Measurements from ENCODE around the gene CENPX. TPM values are rescaled to one million over a fixed set of nuclear protein-coding genes. Genes with fewer than 3 reads are reported as not detected.

Gene CENPX
- total and polyA plus RNA-seq, 5 donors from 2014 or later, result 31.4 to 66.4 (median 64.9) TPM

DNA sequence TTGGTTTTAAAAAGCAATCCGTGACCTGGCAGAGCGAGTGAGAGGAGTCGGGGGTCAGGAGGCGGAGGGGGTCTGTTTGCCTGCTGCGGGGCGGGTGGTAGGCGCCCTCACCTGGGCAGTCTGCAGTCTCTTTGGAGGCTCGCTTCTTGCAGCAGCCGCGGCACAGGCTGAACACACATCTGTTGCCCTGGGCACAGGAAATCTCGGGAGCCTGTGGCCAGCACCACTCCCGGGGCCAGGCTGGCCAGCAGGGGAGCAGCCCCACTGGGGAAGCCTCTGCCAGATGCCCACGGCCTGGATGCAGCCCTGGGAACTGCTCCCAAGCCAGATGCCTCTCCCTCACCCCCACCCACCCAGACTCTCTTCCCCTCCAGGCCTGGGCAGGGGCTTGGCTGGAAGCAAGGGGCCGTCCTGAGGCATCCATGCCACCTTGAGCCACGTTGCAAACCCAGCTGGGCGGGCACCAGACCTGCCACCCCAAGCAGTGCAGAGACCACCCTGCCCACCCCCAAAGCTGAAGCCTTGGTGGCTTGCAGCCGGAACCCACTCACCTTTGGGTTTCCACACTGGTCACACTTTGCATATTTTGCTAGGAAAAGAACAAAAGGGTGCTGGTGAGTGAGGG is 35.7 kb upstream of the CENPX start:
- H3K4me1 ChIP-seq (ENCODE audit: control insufficient read depth, insufficient read depth, low read length, poor library complexity, severe bottlenecking), result peaks cover 6% of the 10 kb centered on the region
- peak overlapping the region in 1 of 3 donors; percentile 56 for H3K27ac Mint-ChIP-seq
- ATAC-seq (ENCODE audit: low read depth in 2 of 2), result no peak
- peaks cover 0 to 2% (median 0%) of the 10 kb centered on the region in 7 donors for H3K9me3 Mint-ChIP-seq
- no peaks in the 10 kb centered on the region for H3K9me3 ChIP-seq (ENCODE audit: control insufficient read depth in 2 of 2, low read length in 2 of 2)
- no peaks in the 10 kb centered on the region for H3K27me3 Mint-ChIP-seq
- no peak overlapping the region for H3K27ac ChIP-seq (ENCODE audit: insufficient read depth, low read length, poor library complexity, severe bottlenecking)
- peaks cover 33% of the 10 kb centered on the region for H3K36me3 ChIP-seq (ENCODE audit: control insufficient read depth, insufficient read depth, low read length)
- peaks cover 5% of the 10 kb centered on the region for H3K36me3 Mint-ChIP-seq
- no peaks in the 10 kb centered on the region for H3K27me3 ChIP-seq (ENCODE audit: control insufficient read depth, insufficient read depth, low read length)
- peaks cover 0 to 5% (median under 1%) of the 10 kb centered on the region in 4 donors for H3K4me1 Mint-ChIP-seq
- DNase-seq, result no peak
- H3K4me3 Mint-ChIP-seq, result peak overlapping the region in 2 of 4 donors; percentile 22 to 74
- no peak overlapping the region for H3K4me3 ChIP-seq (ENCODE audit: low read depth, low read length)

DNA sequence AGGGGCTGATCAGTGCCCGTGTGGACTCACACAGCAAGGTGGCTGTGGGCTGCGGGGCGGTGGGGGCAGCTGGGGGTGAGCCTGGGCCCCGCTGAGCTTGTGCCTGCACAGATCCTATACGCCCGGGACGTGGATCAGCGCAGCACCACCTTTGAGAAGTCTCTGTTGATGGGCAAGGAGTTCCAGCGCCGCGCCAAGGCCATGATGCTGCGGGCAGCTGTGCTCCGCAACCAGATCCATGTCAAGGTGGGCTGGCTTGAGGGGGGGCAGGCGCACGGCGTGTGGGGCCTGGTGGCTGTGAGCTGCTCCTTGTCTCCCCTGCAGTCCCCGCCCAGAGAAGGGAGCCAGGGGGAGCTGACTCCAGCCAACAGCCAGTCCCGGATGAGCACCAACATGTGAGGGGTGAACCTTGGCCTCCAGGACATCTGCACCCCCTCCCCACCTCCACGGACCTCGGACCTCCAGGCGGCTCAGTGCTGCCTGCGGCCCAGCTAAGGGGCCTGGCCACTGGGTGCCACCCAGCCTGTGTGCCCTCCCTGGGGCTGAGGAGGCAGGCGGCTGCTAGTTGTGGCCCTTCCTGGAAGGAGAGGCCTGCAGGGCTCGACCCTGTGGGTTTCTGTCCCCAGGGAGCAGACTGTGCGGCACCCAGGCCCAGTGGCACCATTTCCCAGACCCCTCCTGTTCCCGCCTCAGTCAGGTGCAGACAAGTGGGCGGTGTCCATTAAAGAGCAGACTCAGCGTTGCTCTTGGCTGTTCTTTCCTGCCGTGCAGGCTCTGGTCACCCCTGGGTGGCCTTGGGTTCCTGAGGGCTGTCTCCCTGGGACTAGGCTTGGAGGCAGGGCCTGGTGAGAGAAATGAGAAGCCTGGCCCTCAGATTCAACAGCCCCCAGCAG is 34.3 kb upstream of the CENPX start:
- H3K4me3 ChIP-seq (ENCODE audit: low read depth, low read length), result no peak overlapping the region
- H3K27ac ChIP-seq (ENCODE audit: insufficient read depth, low read length, poor library complexity, severe bottlenecking), result no peak overlapping the region
- no peaks in the 10 kb centered on the region for H3K9me3 ChIP-seq (ENCODE audit: control insufficient read depth in 2 of 2, low read length in 2 of 2)
- peaks cover 0 to 11% (median 3%) of the 10 kb centered on the region in 4 donors for H3K4me1 Mint-ChIP-seq
- no peak overlapping the region for H3K27ac Mint-ChIP-seq
- H3K4me3 Mint-ChIP-seq, result no peak overlapping the region
- peaks cover 17% of the 10 kb centered on the region for H3K4me1 ChIP-seq (ENCODE audit: control insufficient read depth, insufficient read depth, low read length, poor library complexity, severe bottlenecking)
- no peak for DNase-seq
- no peak for ATAC-seq (ENCODE audit: low read depth in 2 of 2)
- no peaks in the 10 kb centered on the region for H3K27me3 Mint-ChIP-seq
- H3K36me3 Mint-ChIP-seq, result peaks cover 5% of the 10 kb centered on the region
- no peaks in the 10 kb centered on the region for H3K27me3 ChIP-seq (ENCODE audit: control insufficient read depth, insufficient read depth, low read length)
- peaks cover 0 to 2% (median 0%) of the 10 kb centered on the region in 7 donors for H3K9me3 Mint-ChIP-seq
- peaks cover 30% of the 10 kb centered on the region for H3K36me3 ChIP-seq (ENCODE audit: control insufficient read depth, insufficient read depth, low read length)

DNA sequence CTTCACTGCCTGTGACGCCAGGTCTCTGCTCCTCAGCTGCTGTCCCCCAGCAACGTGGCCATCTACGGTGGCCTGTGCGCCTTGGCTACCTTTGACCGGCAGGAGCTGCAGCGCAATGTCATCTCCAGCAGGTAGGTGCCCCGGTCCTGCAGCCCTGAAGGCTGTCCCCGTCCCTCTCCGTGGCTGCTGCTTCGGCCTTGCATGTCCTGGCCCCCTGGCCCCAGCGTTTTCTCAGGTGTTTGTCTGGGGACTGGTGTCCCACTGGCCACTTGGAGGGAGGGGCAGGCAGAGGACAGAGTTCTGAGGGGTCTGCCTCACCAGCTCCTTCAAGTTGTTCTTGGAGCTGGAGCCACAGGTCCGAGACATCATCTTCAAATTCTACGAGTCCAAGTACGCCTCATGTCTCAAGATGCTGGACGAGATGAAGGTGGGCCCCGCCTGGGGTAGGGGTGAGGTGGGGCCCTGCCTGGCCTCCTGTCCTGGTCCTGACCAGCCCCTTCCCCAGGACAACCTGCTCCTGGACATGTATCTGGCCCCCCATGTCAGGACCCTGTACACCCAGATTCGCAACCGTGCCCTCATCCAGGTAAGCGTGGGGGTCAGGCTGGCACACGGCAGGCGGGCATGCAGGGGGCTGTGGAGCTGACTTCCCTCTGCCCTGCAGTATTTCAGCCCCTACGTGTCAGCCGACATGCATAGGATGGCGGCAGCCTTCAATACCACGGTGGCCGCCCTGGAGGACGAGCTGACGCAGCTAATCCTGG is 33.5 kb upstream of the CENPX start:
- Histone ChIP-seq H3K27me3 (ENCODE audit: control insufficient read depth, insufficient read depth, low read length) (no peaks in the 10 kb centered on the region), H3K9me3 (ENCODE audit: control insufficient read depth in 2 of 2, low read length in 2 of 2) (no peaks in the 10 kb centered on the region), H3K4me3 (ENCODE audit: low read depth, low read length) (no peak overlapping the region), H3K27ac (ENCODE audit: insufficient read depth, low read length, poor library complexity, severe bottlenecking) (no peak overlapping the region), H3K36me3 (ENCODE audit: control insufficient read depth, insufficient read depth, low read length) (peaks cover 27% of the 10 kb centered on the region), H3K4me1 (ENCODE audit: control insufficient read depth, insufficient read depth, low read length, poor library complexity, severe bottlenecking) (peaks cover 17% of the 10 kb centered on the region)
- H3K36me3 Mint-ChIP-seq, result peaks cover 5% of the 10 kb centered on the region
- no peak overlapping the region for H3K4me3 Mint-ChIP-seq
- peaks cover 0 to under 1% (median 0%) of the 10 kb centered on the region in 7 donors for H3K9me3 Mint-ChIP-seq
- DNase-seq (no peak), ATAC-seq (ENCODE audit: low read depth in 2 of 2) (no peak)
- peaks cover 0 to 11% (median 3%) of the 10 kb centered on the region in 4 donors for H3K4me1 Mint-ChIP-seq
- H3K27me3 Mint-ChIP-seq, result no peaks in the 10 kb centered on the region
- H3K27ac Mint-ChIP-seq, result peak overlapping the region in 1 of 3 donors; percentile 56

DNA sequence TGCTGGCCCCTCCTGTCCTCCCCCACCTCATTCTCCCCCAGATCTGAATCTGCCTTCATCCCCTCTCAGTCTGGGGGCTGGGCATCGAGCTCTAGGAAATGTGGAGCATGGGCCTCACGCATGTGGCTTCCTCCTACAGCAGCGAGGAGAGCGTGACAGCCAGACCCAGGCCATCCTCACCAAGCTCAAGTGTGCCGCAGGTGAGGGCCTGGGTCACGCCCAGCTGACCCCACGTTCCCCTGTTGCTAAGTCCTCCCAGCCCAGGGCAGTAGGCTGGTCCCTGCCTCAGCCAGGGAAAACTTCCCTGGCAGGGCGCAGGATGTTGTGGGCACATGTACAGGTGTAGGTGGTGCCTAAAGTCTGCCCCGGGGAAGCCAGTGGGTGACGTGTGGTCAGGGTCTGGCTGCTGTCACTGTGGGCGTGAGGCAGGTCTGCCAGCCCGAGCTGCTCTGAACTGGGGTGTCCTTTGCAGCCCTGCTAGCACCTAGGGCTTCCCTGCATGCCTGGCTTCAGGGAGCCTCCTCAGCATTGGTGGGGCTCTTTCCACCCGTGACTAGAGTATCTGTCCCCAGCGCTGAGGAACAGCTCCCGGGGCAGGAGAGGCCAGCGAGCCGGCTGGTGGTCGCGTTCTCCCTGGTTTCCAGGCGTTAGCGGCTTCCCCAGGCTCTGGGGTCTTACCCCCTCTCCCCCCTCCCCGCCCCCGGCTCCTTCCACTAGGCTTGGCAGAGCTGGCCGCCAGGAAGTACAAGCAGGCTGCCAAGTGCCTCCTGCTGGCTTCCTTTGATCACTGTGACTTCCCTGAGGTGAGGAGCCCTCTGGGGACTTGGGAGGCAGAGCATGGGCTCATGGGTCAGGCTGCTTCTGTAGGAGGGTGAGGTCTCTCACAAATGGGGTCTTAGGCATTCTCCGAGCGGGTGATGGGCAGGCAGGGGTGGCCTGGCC is 32.6 kb upstream of the CENPX start:
- DNase-seq (no peak), ATAC-seq (ENCODE audit: low read depth in 2 of 2) (no peak)
- Histone ChIP-seq H3K4me1 (ENCODE audit: control insufficient read depth, insufficient read depth, low read length, poor library complexity, severe bottlenecking) (peaks cover 23% of the 10 kb centered on the region), H3K27ac (ENCODE audit: insufficient read depth, low read length, poor library complexity, severe bottlenecking) (no peak overlapping the region), H3K4me3 (ENCODE audit: low read depth, low read length) (no peak overlapping the region), H3K27me3 (ENCODE audit: control insufficient read depth, insufficient read depth, low read length) (no peaks in the 10 kb centered on the region), H3K9me3 (ENCODE audit: control insufficient read depth in 2 of 2, low read length in 2 of 2) (no peaks in the 10 kb centered on the region), H3K36me3 (ENCODE audit: control insufficient read depth, insufficient read depth, low read length) (peaks cover 25% of the 10 kb centered on the region)
- H3K27ac Mint-ChIP-seq, result peak overlapping the region in 1 of 3 donors; percentile 52
- H3K4me1 Mint-ChIP-seq, result peaks cover 0 to 18% (median 6%) of the 10 kb centered on the region in 4 donors
- H3K27me3 Mint-ChIP-seq, result no peaks in the 10 kb centered on the region
- H3K4me3 Mint-ChIP-seq, result peak overlapping the region in 2 of 4 donors; percentile 39 to 43
- H3K36me3 Mint-ChIP-seq, result peaks cover 5% of the 10 kb centered on the region
- H3K9me3 Mint-ChIP-seq, result no peaks in the 10 kb centered on the region

DNA sequence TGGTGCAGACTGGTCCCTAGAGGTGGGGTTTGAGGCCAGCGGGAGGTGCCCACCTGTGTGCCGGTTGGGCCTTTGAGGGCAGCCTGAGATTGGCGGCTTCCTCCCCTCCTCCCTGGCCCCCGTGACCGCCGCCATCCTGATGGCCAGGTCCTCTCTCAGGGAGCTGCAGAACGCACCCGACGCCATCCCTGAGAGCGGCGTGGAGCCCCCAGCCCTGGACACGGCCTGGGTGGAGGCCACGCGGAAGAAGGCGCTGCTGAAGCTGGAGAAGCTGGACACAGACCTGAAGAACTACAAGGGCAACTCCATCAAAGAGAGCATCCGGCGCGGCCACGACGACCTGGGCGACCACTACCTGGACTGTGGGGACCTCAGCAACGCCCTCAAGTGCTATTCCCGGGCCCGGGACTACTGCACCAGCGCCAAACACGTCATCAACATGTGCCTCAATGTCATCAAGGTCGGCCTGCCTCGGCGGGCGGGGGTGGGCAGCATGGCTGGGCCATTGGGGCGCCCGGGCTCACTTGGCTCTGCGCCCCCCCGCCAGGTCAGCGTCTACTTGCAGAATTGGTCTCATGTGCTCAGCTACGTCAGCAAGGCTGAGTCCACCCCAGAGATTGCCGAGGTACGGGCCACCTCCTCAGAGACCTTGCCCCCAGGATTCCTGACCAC is 31.8 kb upstream of the CENPX start:
- no peak overlapping the region for H3K27ac Mint-ChIP-seq
- no peaks in the 10 kb centered on the region for H3K27me3 ChIP-seq (ENCODE audit: control insufficient read depth, insufficient read depth, low read length)
- H3K27me3 Mint-ChIP-seq, result no peaks in the 10 kb centered on the region
- H3K4me1 Mint-ChIP-seq, result peaks cover 0 to 21% (median 6%) of the 10 kb centered on the region in 4 donors
- H3K4me3 ChIP-seq (ENCODE audit: low read depth, low read length), result no peak overlapping the region
- H3K9me3 Mint-ChIP-seq, result no peaks in the 10 kb centered on the region
- H3K36me3 ChIP-seq (ENCODE audit: control insufficient read depth, insufficient read depth, low read length), result peaks cover 24% of the 10 kb centered on the region
- DNase-seq (no peak), ATAC-seq (ENCODE audit: low read depth in 2 of 2) (no peak)
- H3K36me3 Mint-ChIP-seq, result peaks cover 5% of the 10 kb centered on the region
- peak overlapping the region in 2 of 4 donors; percentile 29 to 43 for H3K4me3 Mint-ChIP-seq
- no peaks in the 10 kb centered on the region for H3K9me3 ChIP-seq (ENCODE audit: control insufficient read depth in 2 of 2, low read length in 2 of 2)
- H3K4me1 ChIP-seq (ENCODE audit: control insufficient read depth, insufficient read depth, low read length, poor library complexity, severe bottlenecking), result peaks cover 23% of the 10 kb centered on the region
- no peak overlapping the region for H3K27ac ChIP-seq (ENCODE audit: insufficient read depth, low read length, poor library complexity, severe bottlenecking)

DNA sequence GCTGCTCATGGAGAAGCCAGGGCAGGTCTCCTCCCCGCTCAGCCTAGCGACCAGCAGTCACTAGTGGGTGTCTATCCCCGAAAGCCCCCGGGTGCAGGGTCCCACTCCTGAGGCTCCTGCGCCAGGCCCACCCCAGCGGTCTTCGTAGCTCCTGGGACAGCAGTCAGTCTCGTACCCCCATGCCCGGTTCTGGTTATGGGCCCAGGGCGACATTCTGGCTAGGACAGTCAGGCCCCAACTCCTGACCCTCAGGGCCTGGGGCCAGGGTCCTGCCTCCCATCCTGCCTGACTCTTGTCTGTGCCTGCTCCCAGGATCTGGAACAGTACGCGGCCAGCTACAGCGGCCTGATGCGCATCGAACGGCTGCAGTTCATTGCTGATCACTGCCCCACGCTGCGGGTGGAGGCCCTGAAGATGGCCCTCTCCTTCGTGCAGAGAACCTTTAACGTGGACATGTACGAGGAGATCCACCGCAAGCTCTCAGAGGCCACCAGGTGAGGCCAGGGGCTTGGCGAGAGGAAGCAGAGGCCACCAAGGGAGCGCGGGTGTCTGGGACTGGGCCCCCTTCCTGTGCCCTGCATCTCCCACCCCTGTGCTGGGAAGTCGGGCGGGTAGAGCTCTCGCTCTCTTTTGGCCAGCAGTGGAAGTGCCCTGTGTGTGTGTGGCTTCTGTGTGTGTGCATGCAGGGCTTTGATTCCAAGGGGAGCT is 31.0 kb upstream of the CENPX start:
- H3K4me1 Mint-ChIP-seq, result peaks cover 0 to 21% (median 6%) of the 10 kb centered on the region in 4 donors
- H3K36me3 ChIP-seq (ENCODE audit: control insufficient read depth, insufficient read depth, low read length), result peaks cover 24% of the 10 kb centered on the region
- no peak for DNase-seq
- H3K27ac ChIP-seq (ENCODE audit: insufficient read depth, low read length, poor library complexity, severe bottlenecking), result no peak overlapping the region
- peaks cover 5% of the 10 kb centered on the region for H3K36me3 Mint-ChIP-seq
- peak overlapping the region in 2 of 3 donors; percentile 51 to 83 for H3K27ac Mint-ChIP-seq
- no peaks in the 10 kb centered on the region for H3K9me3 ChIP-seq (ENCODE audit: control insufficient read depth in 2 of 2, low read length in 2 of 2)
- peak overlapping the region; percentile 47 to 86 (median 79) for H3K4me3 Mint-ChIP-seq
- ATAC-seq (ENCODE audit: low read depth in 2 of 2), result no peak
- no peaks in the 10 kb centered on the region for H3K27me3 ChIP-seq (ENCODE audit: control insufficient read depth, insufficient read depth, low read length)
- no peak overlapping the region for H3K4me3 ChIP-seq (ENCODE audit: low read depth, low read length)
- no peaks in the 10 kb centered on the region for H3K9me3 Mint-ChIP-seq
- no peaks in the 10 kb centered on the region for H3K27me3 Mint-ChIP-seq
- H3K4me1 ChIP-seq (ENCODE audit: control insufficient read depth, insufficient read depth, low read length, poor library complexity, severe bottlenecking), result peaks cover 23% of the 10 kb centered on the region

All from CD4-positive, CD25-positive, alpha-beta regulatory T cell (primary cell).